Peyer's patch (tissue), 4 donors: ENCODE results near the gene PRKACG.
"Not testable (repeated sequence)": the region's sequence is repeated elsewhere in the genome, so short reads cannot be mapped to it uniquely, and the experiment has no call there.

Experiments
- CTCF ChIP-seq, 6 experiments: fragments of 450-650 bp in 4 of 6; fragments of 200-600 bp in 2 of 6; sonication (generic) in 1 of 6; IDR thresholded peaks; one replicate each; pipeline ENCODE4 v1.5.1; 2017 to 2019; ENCODE audit warnings: antibody characterized with exemption in 6 of 6, mild to moderate bottlenecking in 3 of 6, moderate library complexity in 1 of 6
- POLR2A ChIP-seq, 2 donors: fragments of 450-650 bp; IDR thresholded peaks; one replicate each; pipeline ENCODE4 v1.5.1; 2017; ENCODE audit warnings: antibody characterized with exemption in 2 of 2, mild to moderate bottlenecking in 2 of 2, moderate library complexity in 2 of 2

GRCh38 chr9:69050936-69051335 lies 37.0 kb upstream of the PRKACG start:
- TF ChIP-seq CTCF, POLR2A (IDR thresholded peaks at IDR 0.05): not testable (repeated sequence)
